SK-N-SH treated with all-trans-retinoic acid at 6 μM for 48 hours (cell line): Measurements from ENCODE around the gene OPA3.

Experiments
- BACH2 ChIP-seq: fragments of 250-450 bp; sonication (Bioruptor Pico); IDR thresholded peaks from 2 replicates; pipeline ENCODE4 v1.9.0; 2021; ENCODE audit warnings: mild to moderate bottlenecking, borderline replicate concordance
- ZFP30 ChIP-seq: fragments of 450-650 bp; formaldehyde crosslinking; IDR thresholded peaks from 2 replicates; pipeline ENCODE4 v1.5.0; 2022; ENCODE audit warnings: mild to moderate bottlenecking, moderate library complexity

DNA sequence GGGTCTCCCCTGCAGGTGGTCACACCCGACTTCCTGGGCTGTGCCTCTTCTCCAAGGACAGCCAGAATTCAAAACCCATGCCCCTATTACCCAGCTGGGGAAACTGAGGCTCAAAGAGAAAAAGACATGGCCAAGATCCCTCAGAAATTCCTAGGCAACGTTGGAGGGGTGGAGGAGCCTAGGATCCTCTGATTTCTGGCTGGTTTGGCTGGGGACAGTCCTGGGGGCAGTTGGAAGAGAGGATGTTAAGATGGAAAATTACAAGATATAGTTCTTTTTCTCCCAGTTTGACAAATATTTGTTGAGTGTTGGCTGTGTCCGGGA is 74.9 kb downstream of the OPA3 start:
- no peak for TF ChIP-seq BACH2 (CRISPR knock-in tag)
- TF ChIP-seq ZFP30 (CRISPR knock-in tag): no peak
